Measurements from ENCODE around the gene CEACAM6. TPM values are rescaled to one million over a fixed set of nuclear protein-coding genes. Genes with fewer than 3 reads are reported as not detected.

Gene CEACAM6
- total RNA-seq, 1 donor: not detected

- H3K4me3 ChIP-seq (ENCODE audit: low read depth, low read length): no peak overlapping the region
- no peak for DNase-seq (ENCODE audit: low read depth)
- TF ChIP-seq CTCF (IDR thresholded peaks at IDR 0.05; ENCODE audit: insufficient read depth, low read length): no peak
Observed at GRCh38 chr19:41813911-41814310, 58.6 kb downstream of the CEACAM6 start.

- no peak for TF ChIP-seq CTCF (IDR thresholded peaks at IDR 0.05; ENCODE audit: insufficient read depth, low read length)
- no peak overlapping the region for H3K4me3 ChIP-seq (ENCODE audit: low read depth, low read length)
- no peak for DNase-seq (ENCODE audit: low read depth)
Observed at GRCh38 chr19:41815301-41815700, 60.0 kb downstream of the CEACAM6 start.

GRCh38 chr19:41816761-41817160 is 61.4 kb downstream of the CEACAM6 start:
- TF ChIP-seq CTCF (IDR thresholded peaks at IDR 0.05; ENCODE audit: insufficient read depth, low read length): no peak
- no peak overlapping the region for H3K4me3 ChIP-seq (ENCODE audit: low read depth, low read length)
- DNase-seq (ENCODE audit: low read depth): peak; percentile 54

GRCh38 chr19:41821003-41821735 is 65.8 kb downstream of the CEACAM6 start:
- DNase-seq (ENCODE audit: low read depth): peak; percentile 26
- peak; percentile 50 for TF ChIP-seq CTCF (IDR thresholded peaks at IDR 0.05; ENCODE audit: insufficient read depth, low read length)
- no peak overlapping the region for H3K4me3 ChIP-seq (ENCODE audit: low read depth, low read length)

Other genes starting within 250 kb of the CEACAM6 start
- gene CEACAM21, start 179.4 kb upstream of the CEACAM6 start, total RNA-seq (ENCODE audit: low replicate concordance): not detected in 2 replicates
- not detected in 2 replicates for gene CEACAM4, start 128.5 kb upstream of the CEACAM6 start, total RNA-seq (ENCODE audit: low replicate concordance)
- gene CEACAM7, start 67.3 kb upstream of the CEACAM6 start, total RNA-seq (ENCODE audit: low replicate concordance): not detected in 2 replicates
- not detected in 2 replicates for gene CEACAM5, start 46.9 kb upstream of the CEACAM6 start, total RNA-seq (ENCODE audit: low replicate concordance)
- not detected in 2 replicates for gene CEACAM3, start 41.1 kb downstream of the CEACAM6 start, total RNA-seq (ENCODE audit: low replicate concordance)
- not detected in 2 replicates for gene LYPD4, start 89.2 kb downstream of the CEACAM6 start, total RNA-seq (ENCODE audit: low replicate concordance)
- not detected in 2 replicates for gene DMRTC2, start 89.5 kb downstream of the CEACAM6 start, total RNA-seq (ENCODE audit: low replicate concordance)
- 827 and 1,080 TPM in 2 replicates for gene RPS19, start 104.7 kb downstream of the CEACAM6 start, total RNA-seq (ENCODE audit: low replicate concordance)
- gene CD79A, start 121.7 kb downstream of the CEACAM6 start, total RNA-seq (ENCODE audit: low replicate concordance): 0.09 TPM in 1 of 2 replicates, not detected in the other
- 26.8 and 57.6 TPM in 2 replicates for gene ARHGEF1, start 127.7 kb downstream of the CEACAM6 start, total RNA-seq (ENCODE audit: low replicate concordance)
- 0.57 TPM in 1 of 2 replicates, not detected in the other for gene ERFL, start 172.9 kb downstream of the CEACAM6 start, total RNA-seq (ENCODE audit: low replicate concordance)
- 122 and 201 TPM in 2 replicates for gene RABAC1, start 203.8 kb downstream of the CEACAM6 start, total RNA-seq (ENCODE audit: low replicate concordance)
- gene ATP1A3, start 238.7 kb downstream of the CEACAM6 start, total RNA-seq (ENCODE audit: low replicate concordance): not detected in 2 replicates